ENCODE measurements around the gene PEX5L. TPM values are rescaled to one million over a fixed set of nuclear protein-coding genes. Genes with fewer than 3 reads are reported as not detected.

The PEX5L gene
- total and polyA plus RNA-seq, 10 of the 15 experiments (the other 5 are each of a cell fraction or from before 2014, with no cell fraction given): 0.11 to 17.0 (median 0.50) TPM

DNA sequence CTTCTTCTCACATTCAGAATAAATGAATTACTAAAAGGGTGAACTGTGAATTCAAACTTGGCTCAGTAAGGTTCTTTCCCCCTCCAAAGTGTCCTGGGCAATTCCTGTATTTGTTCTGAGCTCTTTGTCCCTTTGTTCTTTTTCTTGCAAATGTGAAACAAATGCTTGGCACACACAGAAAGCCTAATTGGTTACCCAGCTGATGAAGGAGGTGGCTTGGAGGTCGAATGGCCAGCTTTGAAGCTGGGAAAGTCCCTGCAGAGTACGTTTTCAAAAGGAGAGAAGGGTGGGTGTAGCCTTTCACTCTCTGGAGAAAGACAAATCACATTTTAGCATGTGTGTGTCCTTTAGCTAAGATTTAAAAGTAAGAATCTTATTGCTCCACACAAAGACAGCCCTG lies 154.4 kb downstream of the PEX5L start:
- peak overlapping the region; percentile 55 for H2AFZ ChIP-seq (ENCODE audit: control insufficient read depth, low read depth, low read length)
- 0 out of 2 replicates have a peak, but pooled peaks have one; percentile 24 for TF ChIP-seq NR2F1 (conservative IDR thresholded peaks at IDR 0.05)
- no peak for TF ChIP-seq IRF4 (IDR thresholded peaks at IDR 0.05; ENCODE audit: low read depth, low read length)
- TF ChIP-seq, protein P1, sequence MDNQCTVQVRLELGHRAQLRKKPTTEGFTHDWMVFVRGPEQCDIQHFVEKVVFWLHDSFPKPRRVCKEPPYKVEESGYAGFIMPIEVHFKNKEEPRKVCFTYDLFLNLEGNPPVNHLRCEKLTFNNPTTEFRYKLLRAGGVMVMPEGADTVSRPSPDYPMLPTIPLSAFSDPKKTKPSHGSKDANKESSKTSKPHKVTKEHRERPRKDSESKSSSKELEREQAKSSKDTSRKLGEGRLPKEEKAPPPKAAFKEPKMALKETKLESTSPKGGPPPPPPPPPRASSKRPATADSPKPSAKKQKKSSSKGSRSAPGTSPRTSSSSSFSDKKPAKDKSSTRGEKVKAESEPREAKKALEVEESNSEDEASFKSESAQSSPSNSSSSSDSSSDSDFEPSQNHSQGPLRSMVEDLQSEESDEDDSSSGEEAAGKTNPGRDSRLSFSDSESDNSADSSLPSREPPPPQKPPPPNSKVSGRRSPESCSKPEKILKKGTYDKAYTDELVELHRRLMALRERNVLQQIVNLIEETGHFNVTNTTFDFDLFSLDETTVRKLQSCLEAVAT (IDR thresholded peaks at IDR 0.05): no peak
- TF ChIP-seq NFYB (IDR thresholded peaks at IDR 0.05; ENCODE audit: insufficient read depth, low read depth, low read length): 0 out of 2 replicates have a peak, but pooled peaks have one; percentile 9
- TF ChIP-seq, protein P2, sequence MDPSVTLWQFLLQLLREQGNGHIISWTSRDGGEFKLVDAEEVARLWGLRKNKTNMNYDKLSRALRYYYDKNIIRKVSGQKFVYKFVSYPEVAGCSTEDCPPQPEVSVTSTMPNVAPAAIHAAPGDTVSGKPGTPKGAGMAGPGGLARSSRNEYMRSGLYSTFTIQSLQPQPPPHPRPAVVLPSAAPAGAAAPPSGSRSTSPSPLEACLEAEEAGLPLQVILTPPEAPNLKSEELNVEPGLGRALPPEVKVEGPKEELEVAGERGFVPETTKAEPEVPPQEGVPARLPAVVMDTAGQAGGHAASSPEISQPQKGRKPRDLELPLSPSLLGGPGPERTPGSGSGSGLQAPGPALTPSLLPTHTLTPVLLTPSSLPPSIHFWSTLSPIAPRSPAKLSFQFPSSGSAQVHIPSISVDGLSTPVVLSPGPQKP (IDR thresholded peaks at IDR 0.05; ENCODE audit: low read depth, low read length): no peak
- TF ChIP-seq, protein P3, sequence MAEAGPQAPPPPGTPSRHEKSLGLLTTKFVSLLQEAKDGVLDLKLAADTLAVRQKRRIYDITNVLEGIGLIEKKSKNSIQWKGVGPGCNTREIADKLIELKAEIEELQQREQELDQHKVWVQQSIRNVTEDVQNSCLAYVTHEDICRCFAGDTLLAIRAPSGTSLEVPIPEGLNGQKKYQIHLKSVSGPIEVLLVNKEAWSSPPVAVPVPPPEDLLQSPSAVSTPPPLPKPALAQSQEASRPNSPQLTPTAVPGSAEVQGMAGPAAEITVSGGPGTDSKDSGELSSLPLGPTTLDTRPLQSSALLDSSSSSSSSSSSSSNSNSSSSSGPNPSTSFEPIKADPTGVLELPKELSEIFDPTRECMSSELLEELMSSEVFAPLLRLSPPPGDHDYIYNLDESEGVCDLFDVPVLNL (IDR thresholded peaks at IDR 0.05; ENCODE audit: low read depth, low read length): no peak
- TF ChIP-seq BACH1 (IDR thresholded peaks at IDR 0.05; ENCODE audit: borderline replicate concordance): no peak
- TF ChIP-seq HDGF (IDR thresholded peaks at IDR 0.05): no peak
- TF ChIP-seq ZNF217 (IDR thresholded peaks at IDR 0.05): no peak
- TF ChIP-seq, protein P4, sequence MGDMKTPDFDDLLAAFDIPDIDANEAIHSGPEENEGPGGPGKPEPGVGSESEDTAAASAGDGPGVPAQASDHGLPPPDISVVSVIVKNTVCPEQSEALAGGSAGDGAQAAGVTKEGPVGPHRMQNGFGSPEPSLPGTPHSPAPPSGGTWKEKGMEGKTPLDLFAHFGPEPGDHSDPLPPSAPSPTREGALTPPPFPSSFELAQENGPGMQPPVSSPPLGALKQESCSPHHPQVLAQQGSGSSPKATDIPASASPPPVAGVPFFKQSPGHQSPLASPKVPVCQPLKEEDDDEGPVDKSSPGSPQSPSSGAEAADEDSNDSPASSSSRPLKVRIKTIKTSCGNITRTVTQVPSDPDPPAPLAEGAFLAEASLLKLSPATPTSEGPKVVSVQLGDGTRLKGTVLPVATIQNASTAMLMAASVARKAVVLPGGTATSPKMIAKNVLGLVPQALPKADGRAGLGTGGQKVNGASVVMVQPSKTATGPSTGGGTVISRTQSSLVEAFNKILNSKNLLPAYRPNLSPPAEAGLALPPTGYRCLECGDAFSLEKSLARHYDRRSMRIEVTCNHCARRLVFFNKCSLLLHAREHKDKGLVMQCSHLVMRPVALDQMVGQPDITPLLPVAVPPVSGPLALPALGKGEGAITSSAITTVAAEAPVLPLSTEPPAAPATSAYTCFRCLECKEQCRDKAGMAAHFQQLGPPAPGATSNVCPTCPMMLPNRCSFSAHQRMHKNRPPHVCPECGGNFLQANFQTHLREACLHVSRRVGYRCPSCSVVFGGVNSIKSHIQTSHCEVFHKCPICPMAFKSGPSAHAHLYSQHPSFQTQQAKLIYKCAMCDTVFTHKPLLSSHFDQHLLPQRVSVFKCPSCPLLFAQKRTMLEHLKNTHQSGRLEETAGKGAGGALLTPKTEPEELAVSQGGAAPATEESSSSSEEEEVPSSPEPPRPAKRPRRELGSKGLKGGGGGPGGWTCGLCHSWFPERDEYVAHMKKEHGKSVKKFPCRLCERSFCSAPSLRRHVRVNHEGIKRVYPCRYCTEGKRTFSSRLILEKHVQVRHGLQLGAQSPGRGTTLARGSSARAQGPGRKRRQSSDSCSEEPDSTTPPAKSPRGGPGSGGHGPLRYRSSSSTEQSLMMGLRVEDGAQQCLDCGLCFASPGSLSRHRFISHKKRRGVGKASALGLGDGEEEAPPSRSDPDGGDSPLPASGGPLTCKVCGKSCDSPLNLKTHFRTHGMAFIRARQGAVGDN (IDR thresholded peaks at IDR 0.05): no peak
- TF ChIP-seq, protein P5, sequence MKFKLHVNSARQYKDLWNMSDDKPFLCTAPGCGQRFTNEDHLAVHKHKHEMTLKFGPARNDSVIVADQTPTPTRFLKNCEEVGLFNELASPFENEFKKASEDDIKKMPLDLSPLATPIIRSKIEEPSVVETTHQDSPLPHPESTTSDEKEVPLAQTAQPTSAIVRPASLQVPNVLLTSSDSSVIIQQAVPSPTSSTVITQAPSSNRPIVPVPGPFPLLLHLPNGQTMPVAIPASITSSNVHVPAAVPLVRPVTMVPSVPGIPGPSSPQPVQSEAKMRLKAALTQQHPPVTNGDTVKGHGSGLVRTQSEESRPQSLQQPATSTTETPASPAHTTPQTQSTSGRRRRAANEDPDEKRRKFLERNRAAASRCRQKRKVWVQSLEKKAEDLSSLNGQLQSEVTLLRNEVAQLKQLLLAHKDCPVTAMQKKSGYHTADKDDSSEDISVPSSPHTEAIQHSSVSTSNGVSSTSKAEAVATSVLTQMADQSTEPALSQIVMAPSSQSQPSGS (IDR thresholded peaks at IDR 0.05; ENCODE audit: low read length): 0 out of 2 replicates have a peak, but pooled peaks have one; percentile 21
- TF ChIP-seq IKZF1 (conservative IDR thresholded peaks at IDR 0.05): 0 out of 2 replicates have a peak, but pooled peaks have one; percentile 15
- no peak for TF ChIP-seq ZNF274 (IDR thresholded peaks at IDR 0.05; ENCODE audit: insufficient read depth, insufficient read length)
- TF ChIP-seq MTA2 (IDR thresholded peaks at IDR 0.05; ENCODE audit: low read depth): peak; percentile 37
- 0 out of 2 replicates have a peak, but pooled peaks have one; percentile 33 for TF ChIP-seq TCF7 (IDR thresholded peaks at IDR 0.05; ENCODE audit: borderline replicate concordance)

More for the DNA sequence above, 154.4 kb downstream of the PEX5L start:
- SMC1A ChIA-PET (ENCODE audit: uncharacterized antibody, unreplicated experiment): interaction anchor here (0.6 to 6.5 kb wide), 35 partner anchors 9 to 722 kb away, joined by 3 to 64 read pairs (median 5); no protein-coding TSS in a partner anchor
- no peaks in the 10 kb centered on the region for H4K20me1 ChIP-seq (ENCODE audit: control insufficient read depth, insufficient read depth)
- CTCF ChIA-PET: interaction anchor here (0.6 to 3.8 kb wide), 19 partner anchors 8 to 799 kb away, joined by 3 to 57 read pairs (median 5); no protein-coding TSS in a partner anchor
- intact Hi-C loops (cut with micrococcal nuclease; ENCODE audit: unreplicated experiment): loop anchor here (2.0 to 5.0 kb wide), 3 partner anchors 71 to 230 kb away; partner anchors contain the start of gene USP13
- no peak overlapping the region for H3K4me3 ChIP-seq
- WGBS (ENCODE audit: insufficient coverage, insufficient replicate concordance, low lambda C conversion rate, missing lambda C conversion rate): 0% methylated on average over 2 of the region's 2 CpGs
- H3K4me2 ChIP-seq (ENCODE audit: control insufficient read depth, insufficient read depth): peak overlapping the region; percentile 18; the same call in 1 of the 2 replicates
- DNase-seq (ENCODE audit: low read depth, low spot score) (peak; percentile 61), ATAC-seq (peak; percentile 94), FAIRE-seq (peak; percentile 80)
- in situ Hi-C loops (cut with MboI): no loop called here
- no peaks in the 10 kb centered on the region for H3K36me3 ChIP-seq (ENCODE audit: control insufficient read depth in 2 of 2, insufficient read depth in 2 of 2, low read length in 1 of 2)
- RAD21 ChIA-PET (ENCODE audit: unreplicated experiment): interaction anchor here (0.8 to 3.5 kb wide), 23 partner anchors 9 to 720 kb away, joined by 3 to 45 read pairs (median 7); partner anchors contain the start of genes PEX5L and TTC14
- no peak overlapping the region for H3K9ac ChIP-seq (ENCODE audit: control insufficient read depth, insufficient read depth, low read length)
- H3K27me3 ChIP-seq (replicated peaks in 1 of 2; ENCODE audit: control insufficient read depth in 2 of 2, insufficient read depth in 2 of 2, low read length in 1 of 2): no peaks in the 10 kb centered on the region
- H3K27ac ChIP-seq (ENCODE audit: control insufficient read depth, insufficient read depth): peak overlapping the region; percentile 58; the same call in 1 of the 2 replicates
- no peaks in the 10 kb centered on the region for H3K79me2 ChIP-seq (ENCODE audit: control insufficient read depth, insufficient read depth, low read length)
- no TSS peak for BruUV-seq (replicated peaks)
- POLR2A ChIA-PET: interaction anchor here (1.0 to 1.6 kb wide), 7 partner anchors 8 to 85 kb away, joined by 3 to 6 read pairs (median 3); no protein-coding TSS in a partner anchor
- H3K9me3 ChIP-seq (replicated peaks; ENCODE audit: control insufficient read depth, insufficient read depth, low read length): no peaks in the 10 kb centered on the region
- H3K4me1 ChIP-seq (ENCODE audit: control insufficient read depth, insufficient read depth, low read length): peaks cover 21% of the 10 kb centered on the region
